T-helper 22 cell (primary cell): ENCODE data around the gene MIEF1.

Experiments
- DNase-seq: peaks from one replicate; pipeline ENCODE4 v3.0.0-alpha.2; 2020; ENCODE audit warnings: low read depth

MIEF1 gene

DNA sequence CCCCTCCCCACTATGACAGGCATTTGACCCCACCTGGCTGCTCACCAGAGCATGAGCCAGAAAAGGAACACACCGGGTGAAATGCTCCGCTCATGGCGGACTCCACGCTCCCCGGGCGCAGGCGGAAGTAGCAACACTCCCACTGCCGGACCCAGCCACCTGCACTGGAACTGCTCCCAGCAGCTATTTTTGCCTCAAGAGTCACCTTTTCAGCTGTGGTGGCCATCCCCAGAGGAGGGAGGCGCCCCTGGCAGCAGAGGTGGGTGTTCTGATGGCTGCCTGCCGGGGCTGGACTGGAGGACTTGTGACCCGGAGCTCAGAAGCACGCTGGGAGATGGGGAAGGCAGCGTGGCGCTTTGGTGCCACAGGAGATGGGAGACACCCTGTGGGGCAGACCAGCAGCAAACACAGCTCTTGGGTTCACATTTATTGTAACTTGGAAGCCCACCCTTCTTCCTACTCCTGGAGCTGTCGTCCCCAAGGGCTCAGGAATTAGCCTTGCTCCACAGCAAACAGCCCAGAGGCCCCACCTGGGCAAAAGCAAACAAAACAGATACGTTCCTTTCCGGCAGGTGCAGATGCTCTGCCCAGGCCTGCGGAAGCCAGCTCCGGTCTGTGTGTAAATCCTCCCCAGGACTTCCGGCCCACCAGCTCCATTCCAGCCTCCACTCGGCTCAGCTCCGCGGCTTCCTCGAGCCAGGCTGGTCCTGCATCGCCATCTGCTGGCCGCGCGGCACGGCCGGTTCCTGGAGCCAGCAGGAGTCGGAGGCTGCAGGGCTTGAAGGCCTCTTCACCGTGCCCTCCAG, 26.8 kb downstream of the MIEF1 start:
- peak; percentile 83 for DNase-seq

DNA sequence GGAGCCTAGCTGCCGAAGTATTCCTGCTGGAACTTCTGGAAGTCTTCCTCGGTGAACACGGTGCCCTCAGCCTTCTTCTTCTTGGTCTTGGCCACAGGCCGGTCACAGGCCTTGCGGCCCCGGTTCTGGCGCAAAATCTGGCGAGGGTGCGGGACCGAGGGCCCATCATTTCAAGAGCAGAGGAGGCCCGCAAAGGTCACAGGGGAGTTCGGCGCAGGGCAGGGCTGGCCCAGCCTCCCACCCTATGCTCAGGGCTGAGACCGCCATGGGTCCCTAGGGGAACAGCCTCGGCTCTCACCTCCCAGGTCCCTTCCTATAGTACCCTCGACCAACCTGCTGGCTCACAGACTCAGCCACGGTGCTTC, 27.4 kb downstream of the MIEF1 start:
- DNase-seq = no peak

DNA sequence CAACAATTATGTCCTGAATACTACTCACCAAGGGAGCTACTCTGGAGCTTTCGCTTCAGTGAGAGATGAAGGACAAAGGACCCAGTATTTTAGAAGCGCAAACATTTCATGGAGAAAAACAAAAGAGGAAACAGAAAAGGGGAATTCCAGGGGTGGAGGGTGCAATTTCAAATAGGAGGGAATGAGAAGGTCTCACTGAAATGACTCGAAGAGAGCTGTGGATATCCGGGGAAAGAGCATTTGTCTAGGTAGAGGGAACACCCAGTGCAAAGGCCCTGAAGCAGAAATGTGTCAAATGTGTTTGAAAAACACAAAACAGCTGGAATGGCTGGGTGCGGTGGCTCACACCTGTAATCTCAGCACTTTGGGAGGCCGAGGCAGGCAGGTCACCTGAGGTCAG, 28.0 kb downstream of the MIEF1 start:
- no peak for DNase-seq

DNA sequence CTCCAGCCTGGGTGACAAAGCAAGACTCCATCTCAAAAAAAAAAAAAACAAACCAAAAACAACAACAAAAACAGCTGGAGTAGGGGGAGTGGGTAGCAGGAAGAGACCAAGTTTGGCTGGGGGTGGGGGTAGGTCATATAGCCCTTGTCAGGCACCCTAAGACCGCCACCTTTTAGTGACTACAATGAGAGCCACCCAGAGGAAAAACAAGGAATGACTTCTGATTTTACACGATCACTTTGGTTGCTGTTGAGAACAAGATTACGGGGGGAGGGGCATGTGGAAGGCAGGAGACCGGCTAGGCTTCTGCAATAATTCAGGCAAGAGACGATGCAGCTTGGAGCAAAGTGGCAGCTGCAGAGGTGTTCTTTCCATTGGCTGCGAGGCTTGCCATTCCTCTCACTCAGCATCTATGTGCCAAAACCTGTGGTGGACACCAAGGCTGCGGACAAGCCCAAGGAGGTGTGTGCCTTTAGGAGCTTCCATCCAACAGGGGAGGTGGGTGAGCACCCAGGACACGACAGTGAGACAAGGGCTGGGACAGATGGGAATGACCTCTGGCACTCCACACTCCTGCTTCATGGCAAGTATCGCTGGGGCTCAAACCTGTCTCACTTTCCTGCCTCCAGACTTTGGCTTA, 28.7 kb downstream of the MIEF1 start:
- DNase-seq = no peak

DNA sequence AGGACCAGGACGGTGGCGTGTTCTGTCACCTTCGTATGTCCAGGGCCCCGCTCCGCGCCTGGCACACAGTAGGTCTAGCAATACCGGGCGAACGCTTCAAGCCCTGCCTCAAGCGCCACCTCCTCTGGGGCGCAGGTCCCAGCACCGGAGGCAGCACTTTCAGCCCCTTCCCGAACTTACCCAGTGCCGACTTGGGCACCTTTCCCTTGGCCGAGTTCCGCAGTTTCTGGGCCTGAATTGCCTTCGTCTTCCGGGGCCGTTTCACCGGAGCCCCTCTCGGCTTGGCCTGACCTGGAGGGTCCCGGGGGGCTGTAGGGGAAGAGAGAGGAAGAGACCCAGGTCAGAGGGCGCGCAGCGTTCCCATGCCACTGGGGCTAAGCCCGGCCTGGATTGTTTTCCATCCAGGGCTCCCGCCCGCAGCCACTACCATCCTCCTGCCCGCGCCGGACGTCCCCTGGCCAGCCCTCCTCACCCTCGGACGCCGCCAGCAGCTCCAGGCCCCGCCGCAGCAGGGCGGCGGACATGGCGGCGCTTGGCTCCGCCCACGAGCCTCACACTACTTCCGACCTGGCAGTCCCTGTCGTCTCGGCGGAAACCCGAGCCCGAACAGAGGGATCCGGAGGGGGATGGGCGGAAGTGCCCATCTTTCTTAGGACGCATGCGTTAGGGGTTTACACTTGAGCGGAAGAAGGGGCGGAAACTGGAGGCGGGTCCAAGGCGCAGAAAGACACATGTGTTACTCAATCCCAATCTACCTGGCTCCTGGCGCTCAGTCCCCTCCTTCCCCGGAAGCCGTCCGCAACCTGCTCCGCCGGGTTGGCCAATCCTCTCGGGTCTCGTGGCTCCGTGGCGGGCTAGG, 30.4 kb downstream of the MIEF1 start, which contains the start of gene RPS19BP1:
Gene RPS19BP1 (minus strand): TSS at position 534 of the 859 bp plus-strand sequence. CDS start 10 bp downstream, at position 524.
- DNase-seq = peak; percentile 99

DNA sequence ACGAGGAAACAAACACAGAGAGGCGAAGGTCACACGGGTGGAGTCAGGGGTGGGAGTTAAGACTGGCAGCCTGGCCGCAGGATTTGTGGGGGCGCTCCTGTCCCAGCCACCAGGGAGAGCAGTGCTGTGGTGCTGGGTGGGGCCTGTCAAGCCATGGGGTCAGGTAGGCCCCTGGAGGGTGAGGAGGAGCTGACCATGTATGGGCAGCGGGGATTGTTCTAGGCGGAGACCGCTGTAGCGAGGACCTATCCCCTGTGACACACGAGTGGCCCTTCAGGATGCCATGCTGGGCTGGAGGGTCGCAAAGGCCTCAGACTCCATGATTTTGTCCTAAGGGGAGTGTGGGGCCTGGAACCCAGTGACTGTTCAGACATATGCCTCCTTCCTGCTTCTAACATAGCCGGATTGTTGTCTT, 32.0 kb downstream of the MIEF1 start:
- DNase-seq = no peak

DNA sequence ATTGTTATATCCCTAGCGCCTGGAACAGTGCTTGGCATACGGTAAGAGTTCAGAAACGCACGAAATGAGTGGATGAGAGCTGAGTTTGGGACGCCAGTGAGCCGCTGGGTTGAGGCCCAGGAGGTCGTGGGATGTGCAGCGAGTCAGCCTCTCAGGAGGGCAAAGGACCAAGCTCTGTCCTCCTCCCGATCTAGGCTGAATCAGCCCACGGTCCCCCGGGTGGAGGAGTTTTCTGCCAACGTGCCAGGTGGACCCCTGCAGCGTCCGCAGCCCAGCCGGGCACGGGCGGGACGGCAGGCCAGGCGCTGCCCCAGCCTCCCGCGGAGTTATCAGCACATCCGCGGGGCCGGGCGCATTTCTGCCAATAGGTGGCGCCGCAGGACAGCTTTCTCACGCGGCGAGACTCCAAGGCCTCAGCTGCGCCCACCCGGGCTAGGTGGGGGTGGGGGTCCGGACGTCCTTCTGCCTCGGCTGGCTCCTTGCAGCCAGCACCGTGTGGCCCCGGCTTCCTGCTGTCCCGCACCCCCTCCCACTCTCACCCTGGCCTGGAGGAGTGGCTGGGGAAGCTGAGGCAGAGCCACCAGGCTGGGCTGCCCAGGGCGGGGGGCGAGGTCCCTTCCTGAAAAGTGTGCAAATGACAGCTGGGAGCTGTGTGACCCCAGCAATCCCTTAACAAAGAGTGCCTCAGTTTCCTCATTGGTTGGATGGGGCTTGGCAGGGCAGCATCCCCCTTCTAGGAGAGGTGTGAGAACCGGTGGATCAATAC, 32.7 kb downstream of the MIEF1 start:
- peak; percentile 51 for DNase-seq

DNA sequence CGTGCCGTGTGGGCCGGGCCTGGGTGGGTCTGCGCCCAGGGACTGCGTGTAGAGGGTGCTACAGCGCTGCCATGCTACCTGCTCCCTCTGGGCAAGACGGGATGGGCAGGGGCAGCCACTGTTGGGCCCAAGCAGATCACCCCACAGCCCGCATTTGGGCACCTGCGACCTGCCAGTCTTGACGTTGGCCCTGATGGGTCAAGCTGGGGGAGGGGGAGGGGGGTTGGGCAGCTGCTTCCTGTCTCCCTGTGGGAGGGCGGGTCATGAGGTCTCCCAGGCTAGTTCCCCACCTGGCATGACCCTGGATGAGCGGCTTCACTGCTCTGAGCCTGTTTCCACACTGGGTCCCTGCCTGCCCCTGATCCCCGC, 33.3 kb downstream of the MIEF1 start:
- DNase-seq = no peak

DNA sequence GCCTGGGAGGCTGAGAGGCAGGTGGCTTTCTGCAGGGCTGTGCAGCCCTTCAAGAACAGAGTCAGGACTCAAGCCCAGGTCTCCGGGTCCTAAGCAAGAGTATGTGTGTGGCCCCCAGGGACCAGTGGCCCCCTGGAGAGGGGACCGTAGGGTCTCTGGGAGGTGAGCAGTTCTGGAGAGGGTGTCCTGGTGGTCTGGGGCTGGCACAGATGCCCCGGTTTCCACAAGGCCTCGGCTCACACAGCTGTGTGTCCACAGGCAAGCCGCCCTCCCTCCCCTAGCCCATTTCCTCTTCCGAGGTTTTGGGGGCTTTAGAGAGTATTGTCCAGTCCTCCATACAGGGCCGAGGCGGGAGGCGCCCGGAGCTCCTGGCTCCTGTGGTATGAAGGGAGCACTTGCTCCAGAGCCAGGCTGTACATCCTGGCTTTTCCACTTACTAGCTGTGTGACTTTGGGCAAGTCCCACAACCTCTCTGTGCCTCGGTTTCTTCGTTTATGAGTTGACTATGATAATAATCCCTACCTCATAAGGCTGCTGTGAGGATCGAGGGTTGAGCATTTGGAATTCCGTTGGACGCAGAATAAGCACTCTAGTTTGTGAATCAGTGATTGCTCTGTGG, 33.9 kb downstream of the MIEF1 start:
- DNase-seq = no peak

DNA sequence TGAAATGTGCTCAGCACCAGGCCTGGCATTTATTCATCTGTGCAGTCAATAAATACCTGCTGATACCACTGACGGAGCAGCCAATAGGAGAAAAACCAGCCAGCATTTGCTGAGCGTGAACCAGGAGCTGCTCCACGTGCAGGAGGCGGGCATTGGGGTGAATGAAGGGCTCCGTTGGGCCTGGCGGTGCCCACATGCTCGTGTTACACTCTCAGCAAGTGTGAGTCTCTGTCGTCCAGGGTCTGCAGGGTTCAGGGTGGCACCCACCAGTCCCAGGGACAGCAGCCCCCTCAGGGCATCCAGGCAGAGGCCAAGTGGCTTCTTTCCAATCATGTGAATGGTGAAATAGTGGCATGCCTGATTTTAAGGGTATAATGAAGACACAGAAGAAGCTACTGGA, 34.6 kb downstream of the MIEF1 start:
- DNase-seq = no peak

DNA sequence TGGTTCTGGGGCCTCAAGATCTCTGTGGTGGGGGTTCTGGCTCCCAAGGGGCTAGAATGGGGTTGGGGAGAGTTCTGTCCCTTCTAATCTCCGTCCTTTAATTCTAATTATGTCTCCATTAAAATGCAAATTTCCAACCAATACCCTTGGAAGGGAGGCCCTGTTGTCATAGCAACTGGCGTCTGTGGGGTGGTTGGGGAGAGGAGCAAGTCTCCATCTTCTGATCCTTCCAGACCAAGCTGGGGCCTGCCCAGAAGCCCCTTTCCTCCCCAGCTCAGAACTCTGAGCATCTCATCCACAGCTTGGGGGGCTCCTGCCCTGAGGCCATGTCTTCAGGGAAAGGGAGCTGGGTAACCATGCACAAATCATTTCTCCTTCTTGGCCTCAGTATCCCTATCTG, 35.9 kb downstream of the MIEF1 start:
- no peak for DNase-seq

DNA sequence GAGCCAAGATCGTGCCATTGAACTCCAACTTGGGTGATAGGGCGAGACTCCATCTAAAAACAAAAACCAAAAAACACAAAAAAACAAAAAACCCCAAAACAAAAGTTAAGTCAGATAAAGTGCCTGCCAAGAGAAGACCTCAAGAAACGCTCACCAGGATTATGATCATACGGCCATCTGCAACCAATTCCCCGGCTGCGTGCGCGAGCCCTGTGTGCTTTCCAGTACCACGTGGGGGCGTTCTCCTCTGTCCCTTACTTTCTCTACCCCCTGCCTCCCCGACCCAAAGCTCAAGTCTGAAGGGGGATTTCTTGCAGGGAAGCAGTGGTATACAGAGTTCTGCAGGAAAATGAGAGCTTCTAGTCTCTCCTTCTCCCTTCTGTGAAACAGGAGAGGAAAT, 41.0 kb downstream of the MIEF1 start:
- no peak for DNase-seq

DNA sequence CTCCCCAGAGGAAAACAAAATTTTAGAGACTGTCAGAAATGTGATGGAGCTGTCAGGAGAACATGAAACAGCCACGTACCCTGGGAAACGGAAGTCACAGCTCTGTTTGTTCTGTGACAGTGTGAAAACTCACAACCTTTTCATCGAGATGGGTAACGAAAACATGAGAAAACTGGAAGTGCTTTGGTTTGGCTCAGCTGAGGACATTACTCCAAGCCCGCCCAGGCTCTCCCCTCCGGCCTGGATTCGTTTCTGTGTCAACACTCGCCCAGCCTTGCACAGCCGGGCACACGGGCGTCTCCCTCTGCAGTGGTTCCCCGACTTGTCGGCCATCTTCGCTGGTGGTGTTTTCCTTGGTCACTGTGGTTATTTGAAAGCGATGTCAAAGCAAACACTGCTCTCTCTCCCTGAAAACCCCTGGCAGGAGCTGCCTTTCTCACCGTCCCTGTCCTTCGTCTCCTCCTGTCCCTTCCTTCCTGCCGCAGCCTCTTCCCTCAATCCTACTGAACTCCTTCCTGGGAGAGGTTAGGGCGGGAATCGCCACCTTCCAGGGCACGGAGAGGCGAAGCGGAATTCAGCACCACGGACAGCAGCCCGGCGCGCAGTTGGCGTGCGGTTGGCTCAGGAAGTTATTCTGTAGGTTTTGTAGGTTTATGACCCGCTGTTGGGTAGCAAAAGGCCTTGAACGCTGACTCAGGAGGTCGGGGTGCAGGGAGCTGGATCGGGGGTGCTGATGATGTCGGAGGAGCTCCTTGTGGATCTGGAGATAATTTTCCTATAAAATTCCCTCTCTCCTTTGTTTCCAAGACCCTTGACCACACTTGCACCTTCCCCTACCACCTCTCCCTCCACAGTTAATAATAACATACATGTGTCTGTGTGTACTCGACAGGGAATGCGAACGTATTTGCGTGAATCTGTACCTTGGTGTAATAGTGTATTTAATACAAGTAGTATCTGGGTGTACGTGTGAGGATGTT, 43.6 kb downstream of the MIEF1 start:
- DNase-seq = no peak

DNA sequence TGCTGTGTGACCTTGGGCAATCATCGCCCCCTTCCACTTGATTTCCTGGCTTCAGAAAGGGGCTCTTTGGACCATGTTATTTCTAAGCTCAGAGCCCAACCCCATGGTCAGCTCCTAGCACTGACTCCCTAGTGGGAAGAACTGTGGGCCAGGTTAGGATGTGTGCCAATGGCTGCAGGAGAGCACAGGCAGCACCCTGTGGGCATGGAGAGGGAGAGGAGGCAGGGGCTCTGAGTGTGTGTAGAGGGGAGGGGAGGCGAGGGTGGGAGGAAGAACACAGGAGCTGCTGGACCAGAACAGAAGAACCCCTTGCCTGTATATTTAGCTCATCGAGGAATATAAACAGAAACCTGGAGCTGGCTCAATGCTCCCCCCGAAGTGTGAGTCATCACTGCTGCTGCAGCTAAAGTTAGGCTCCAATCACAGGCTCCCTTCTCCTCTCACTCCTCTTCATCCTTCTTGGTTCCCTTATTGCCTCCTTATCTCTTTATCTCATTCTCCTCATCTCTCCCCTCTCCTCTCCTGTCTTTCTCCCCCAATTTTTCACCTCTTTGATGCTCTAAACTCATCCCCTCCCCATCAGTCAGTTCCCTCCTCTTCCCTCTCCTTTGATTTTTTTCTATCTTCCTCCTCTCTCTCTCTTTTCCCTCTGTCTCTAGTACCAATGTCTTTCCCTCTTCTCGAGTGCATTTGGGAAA, 44.9 kb downstream of the MIEF1 start:
- no peak for DNase-seq

DNA sequence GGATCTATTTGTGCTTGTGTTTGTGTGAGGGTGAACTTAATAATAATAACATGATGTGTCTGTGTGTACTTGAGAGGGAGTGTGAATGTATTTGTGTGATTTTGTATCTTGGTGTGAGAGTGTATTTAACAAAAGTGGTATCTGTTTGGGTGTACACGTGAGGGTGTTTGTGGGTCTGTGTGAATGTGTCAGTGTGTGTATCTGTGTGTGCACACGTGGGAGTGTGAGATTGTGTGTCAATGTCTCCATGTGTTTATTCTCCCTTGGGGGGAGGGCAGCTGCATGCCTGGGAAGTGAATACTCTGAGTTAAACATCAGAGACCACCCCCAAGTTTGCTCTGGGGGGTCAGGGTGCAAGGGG, 45.5 kb downstream of the MIEF1 start:
- DNase-seq = no peak

DNA sequence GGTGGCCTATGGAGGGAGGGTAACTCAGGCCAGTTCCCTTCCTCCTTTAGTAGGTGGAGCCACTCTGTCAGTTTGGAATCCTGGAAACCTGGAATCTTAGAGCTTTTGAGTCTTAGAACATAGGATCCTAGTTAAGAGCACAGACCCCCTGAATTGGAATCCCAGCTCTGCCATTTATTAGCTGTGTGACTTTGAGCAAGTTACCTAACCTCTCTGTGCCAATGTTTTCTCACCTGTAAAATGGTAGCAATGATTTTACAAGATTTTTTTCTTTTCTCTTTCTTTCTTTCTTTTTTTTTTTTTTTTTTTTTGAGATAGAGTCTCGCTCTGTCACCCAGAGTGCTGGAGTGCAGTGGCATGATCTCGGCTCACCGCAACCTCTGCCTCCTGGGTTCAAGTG, 51.3 kb downstream of the MIEF1 start:
- DNase-seq = no peak

DNA sequence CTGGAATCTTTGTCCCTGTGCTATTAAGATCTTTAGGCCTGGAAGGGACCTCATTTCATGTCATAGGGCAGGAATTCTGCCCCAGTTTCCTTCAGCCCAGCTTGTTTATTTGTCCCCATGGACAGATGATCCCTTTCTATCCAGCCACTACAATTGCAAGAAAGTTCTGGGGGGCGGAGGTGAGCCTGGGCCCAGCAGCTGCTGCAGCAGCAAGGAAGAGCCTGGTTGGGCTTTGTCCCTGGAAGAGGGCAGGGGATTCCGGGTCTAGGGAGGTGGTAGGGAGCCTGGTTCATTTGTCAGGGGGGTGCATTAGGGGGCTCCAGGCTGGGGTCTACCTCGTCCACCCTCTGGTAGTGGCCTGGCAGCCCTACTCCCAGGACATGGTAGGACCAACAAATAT, 52.1 kb downstream of the MIEF1 start:
- no peak for DNase-seq

DNA sequence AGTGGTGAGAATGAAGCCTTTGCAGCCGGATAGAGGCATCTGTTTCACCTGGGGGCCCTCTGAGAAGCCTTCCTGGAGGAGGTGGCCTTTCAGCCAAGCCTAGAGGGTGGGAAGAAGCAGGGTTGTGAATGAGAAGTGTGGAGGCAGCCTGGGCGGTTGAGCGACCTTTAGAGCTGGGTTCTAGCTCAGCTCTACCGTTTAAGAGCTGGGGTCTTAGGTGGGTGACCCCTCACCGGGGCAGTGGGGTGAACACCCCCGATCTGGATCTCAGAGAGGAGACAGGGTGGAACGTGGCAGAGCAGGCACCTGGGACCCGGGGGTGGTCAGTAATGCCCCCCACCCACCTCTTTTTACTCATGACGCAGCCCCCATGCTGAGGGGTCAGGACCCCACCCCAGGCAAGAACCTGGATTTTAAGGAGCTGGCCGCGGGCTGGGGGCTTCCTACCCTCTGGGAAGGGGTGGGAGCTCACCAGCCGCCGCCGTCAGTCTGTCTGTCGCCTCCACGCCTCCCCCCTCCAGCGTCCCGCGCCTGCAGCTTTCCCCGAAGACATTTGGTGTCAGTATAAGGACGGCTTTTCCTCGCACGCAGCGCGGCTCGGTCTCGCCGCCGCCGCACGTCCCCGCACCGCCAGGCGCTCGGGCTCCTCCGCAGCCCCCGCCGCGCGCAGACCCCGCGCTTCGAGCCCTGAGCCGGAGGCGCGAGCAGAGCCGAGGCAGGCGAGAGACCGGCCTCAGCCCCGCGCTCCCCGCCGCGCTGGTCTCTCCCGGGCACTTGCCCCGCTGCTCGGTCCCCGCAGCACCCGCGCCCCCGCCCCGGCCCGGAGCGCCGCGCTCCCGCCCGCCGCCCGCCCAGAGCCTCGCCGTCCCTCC, 55.1 kb downstream of the MIEF1 start:
- DNase-seq = no peak

DNA sequence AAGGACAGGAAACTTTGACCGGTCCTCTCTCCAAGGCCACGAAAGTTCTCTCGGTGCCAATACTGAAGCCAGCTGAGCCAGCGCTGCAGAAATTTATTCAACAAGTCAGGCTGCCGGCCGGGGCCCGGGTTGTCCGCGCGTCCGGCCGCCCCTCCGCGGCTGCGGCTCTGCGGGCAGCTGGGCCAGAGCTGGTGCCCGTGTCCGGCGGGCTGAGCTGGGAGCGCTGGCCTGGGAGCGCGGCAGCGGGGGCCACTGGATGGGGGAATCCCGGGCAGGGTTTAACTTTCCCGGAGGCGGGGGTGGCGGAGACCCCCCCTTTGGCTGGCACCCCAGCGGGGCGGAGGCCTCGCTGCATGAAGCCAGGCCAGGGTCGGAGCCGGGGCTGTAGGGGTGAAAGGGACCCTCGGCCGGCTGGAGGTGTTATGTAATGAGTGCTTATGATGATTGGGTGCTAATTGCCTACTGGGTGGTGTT, 56.2 kb downstream of the MIEF1 start:
- no peak for DNase-seq
